HG03039 (cell line): ENCODE measurements around the gene GORASP2.
A peak's percentile ranks its signal among the peaks of the same experiment; 100 is the strongest.

ENCODE experiments used
- ATAC-seq: cut with Tn5 transposase; IDR thresholded peaks from one replicate; pipeline ENCODE4 v1.9.1; 2021; ENCODE audit warnings: mild to moderate bottlenecking, moderate library complexity; ENCODE audit not compliant: unreplicated experiment

The GORASP2 gene

DNA sequence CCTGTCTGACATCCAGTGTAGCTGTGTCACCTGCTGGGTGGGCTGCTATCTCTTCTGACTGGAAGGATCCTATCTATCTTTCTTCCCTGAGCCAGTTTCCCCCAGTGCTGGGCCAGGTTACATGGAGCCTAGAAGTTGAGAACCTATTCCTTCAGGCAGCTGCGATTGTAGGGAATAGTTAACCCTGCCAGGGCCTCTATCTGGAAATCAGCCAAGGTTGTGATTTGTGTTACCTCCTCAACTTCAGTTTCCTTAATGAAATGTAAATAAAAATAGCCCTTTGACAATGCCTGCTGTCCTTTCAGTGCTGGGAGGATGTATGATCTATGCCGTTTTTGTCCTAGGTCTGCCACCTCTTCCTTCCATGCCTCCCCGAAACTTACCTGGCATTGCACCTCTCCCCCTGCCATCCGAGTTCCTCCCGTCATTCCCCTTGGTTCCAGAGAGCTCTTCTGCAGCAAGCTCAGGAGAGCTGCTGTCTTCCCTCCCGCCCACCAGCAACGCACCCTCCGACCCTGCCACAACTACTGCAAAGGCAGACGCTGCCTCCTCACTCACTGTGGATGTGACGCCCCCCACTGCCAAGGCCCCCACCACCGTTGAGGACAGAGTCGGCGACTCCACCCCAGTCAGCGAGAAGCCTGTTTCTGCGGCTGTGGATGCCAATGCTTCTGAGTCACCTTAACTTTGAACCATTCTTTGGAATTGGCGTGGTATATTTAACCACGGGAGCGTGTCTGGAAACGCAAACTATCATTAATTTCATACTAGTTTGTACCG, 36.6 kb downstream of the GORASP2 start:
- no peak for ATAC-seq

GRCh38 chr2:170966648-170967396, 37.8 kb downstream of the GORASP2 start:
- ATAC-seq = no peak

- ATAC-seq = no peak
These were observed 38.5 kb downstream of the GORASP2 start for GRCh38 chr2:170967553-170967952.

DNA sequence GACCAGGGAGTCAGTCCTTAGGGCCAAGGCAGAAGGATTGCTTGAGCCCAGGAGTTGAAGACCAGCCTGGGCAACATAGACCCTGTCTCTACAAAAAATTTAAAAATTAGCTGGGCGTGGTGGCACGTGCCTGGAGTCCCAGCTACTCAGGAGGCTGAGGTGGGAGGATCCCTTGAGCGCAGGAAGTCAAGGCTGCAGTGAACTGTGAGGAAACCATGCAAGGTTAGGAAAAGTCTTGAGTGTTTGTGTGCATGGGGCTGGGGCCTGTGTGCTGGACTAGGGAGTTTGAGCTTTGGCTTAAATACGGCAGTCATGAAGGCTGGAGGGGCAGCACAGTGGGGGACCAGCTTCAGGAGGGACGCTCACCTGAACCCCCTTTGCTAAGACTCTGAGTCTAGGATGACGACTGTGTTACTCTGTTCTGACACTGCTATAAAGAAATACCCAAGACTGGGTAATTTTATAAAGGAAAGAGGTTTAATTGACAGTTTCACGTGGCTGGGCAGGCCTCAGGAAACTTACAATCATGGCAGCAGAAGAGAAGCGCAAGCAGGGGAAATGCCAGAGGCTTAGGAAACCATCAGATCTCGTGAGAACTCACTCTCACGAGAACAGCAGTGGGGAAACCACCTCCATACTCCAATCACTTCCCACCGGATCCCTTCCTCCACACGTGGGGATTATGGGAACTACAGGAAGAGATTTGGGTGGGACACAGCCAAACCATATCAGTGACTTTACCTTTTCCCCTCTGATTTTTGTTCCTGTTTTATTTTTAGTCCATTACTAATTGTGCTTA, 39.4 kb downstream of the GORASP2 start:
- no peak for ATAC-seq

DNA sequence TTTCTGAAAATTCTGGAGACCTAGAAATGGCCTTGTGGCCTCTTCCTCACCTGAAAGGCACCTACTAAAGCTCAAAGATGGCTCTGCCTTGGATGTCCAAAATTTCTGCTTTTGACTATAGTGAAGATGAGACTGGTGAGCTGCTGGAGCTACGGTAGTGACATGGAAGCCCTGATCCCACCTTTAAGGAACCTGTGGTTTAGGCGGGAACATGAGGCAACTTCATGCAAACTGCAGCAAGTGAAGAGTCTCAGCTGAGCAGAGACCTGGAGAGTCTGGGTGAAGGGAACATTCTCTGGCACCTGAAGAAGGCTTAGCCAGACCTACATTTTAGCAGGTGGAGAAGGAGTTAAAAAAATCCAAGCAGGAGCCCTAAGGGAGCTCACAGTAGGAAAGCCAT, 40.0 kb downstream of the GORASP2 start:
- ATAC-seq = no peak

- no peak for ATAC-seq
These were observed 40.9 kb downstream of the GORASP2 start for GRCh38 chr2:170969872-170970496.

GRCh38 chr2:170971071-170971470, 42.0 kb downstream of the GORASP2 start:
- no peak for ATAC-seq

GRCh38 chr2:170972296-170973224, 43.5 kb downstream of the GORASP2 start:
- ATAC-seq = no peak

DNA sequence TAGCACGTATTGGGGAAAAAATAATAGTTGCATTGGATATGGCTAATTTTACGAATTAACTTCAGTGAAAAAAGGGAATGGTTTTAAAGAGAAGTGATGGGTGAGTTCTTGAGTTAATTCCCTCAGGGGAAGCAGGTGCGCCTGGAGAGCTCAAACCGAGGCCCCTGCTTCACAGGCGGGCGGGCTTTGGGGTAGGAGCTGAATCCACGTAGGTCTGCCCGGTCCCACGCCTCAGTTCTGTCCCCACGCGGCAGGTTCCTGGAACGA, 44.1 kb downstream of the GORASP2 start:
- no peak for ATAC-seq

DNA sequence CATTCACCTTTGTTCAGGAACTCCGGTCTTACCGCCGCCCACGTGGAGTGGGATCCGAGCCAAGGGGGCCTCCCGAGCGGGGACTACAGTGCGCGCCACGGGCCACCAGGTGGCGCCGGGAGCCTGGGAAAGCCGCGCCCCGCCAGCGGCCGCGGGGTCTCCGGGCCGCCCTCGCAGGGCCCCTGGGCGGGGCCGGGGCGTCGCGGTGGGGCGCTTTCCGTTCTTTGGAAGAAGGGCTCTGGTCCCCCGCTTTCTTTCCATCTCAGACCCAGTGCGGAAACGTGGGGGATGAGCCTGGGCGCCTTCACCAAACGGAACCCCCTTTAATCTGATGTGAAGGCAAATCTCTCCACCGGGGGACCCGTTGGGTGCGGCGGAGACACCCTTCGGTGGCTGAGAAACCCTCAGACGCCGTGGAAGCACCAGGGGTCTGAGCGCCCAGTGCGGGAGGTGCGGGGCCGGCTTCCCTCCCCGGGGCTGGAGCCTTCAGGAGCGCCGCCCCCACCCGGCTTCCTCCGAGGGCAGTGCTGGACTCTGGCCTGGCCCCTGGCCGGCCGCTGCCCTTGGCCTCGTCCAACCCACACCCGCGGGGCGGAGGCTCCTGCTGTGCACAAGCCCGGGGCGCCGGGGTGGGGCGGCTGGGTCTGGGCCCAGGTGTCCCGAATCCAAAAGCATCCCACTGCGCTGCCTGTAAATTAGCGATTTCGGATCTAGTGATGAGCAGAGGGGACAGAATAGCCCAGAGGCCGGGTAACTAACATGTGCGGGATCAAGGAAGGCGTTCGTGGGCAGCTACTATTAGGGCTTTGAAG, 44.6 kb downstream of the GORASP2 start:
- ATAC-seq = peak; percentile 95

DNA sequence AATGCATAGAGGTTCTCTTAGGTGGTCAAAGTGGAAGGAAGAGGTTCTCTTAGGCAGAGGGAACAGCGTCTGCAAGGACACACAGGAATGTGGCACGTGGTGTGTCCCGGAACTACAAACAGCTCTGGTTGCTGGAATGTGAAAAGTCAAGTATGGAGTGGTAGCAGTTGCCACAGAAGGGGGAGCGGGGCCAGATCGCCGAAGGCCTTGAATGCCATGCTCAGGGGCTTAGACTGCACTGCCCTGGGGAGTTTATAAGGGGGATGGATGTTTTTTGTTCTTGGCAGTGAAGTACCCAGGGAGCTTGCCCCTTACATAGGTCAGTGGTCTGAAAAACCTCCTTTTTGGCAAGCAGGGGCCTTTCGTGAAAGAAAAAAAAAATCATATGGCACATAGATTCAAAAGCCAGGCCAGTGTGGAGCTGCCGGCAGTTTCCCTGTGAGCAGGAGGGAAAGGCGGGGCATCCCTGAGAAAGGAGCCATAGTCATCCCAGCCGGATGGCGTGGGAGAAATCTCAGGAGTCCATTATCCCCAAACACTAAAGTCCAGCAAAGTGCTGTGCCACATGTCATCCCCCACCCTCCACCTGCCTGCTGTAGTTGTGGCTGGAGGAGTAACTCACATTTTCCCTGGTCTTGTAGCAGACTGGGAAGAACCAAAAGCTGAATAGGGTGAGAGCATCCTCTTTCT, 45.4 kb downstream of the GORASP2 start:
- no peak for ATAC-seq

DNA sequence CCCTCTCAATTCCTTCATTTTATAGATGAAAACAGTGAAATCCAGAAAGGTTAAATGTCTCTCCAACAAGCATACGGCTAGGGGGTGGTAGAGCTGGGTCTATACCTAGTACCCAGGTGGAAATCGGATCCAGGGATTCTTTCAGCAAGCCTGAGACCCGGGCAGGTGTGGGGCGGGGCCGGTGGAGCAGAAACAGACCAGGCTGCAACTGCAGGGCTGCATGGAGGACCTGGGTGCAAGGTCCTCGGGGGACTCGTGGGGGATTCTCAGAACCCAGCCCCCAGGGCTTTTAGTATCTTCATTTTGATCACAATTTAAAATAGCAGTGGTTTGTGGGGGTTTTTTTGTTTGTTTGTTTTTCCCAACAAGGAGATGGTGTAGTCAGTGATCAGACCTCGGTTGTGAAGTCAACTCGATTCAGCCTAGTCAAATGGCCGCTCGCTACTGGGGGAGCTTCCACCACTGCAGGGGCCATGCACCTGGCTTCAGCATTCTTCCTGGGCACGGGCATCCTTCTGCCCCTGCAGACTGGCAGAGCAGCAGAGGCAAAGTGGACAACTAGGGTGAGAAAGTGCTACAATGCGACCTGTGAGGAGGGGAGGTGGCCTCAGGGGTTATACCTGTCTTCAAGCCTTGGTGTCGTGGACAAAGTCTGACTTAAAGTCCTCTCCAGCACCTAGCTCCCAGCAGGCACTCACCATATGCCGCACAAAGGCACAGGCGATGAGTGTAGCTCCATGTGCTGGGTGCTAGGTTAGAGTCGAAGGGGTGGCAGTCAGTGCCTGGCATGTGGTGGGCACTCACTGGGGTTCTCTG, 46.3 kb downstream of the GORASP2 start:
- ATAC-seq = no peak

DNA sequence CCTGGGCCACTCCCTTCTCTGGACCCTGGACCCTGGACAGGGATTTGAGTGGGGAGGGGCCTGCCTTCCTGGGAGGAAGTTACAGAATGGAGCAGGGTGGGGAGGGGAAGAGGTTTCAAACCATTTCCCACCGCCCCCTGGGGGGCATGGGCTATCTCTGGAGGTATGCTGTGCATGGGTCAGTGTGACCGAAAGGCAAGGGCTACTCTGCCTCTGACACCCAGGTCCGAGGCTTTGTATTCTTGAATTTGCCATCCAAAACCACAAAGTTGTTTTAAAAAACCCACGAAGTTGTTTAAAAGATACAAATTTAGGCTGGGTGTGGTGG, 46.9 kb downstream of the GORASP2 start:
- ATAC-seq = no peak

DNA sequence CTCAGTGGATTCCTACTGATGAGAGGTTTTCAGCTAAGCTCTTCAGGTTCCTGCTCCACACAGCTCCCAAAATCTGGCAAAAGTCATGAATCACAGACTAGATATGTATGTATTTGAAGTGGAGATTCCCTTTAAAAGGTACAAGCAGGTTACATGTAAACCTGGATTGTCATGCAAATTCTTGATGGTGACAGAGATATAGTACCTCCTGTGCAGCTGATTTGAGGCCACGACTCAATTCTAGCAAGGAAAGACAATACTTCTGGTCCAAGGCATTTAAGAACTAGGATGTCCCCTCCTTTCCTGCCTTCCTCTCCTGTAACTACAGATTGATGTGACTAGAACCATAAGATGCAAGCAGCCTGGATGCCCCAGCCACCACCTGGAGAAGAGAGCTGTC, 55.0 kb downstream of the GORASP2 start:
- no peak for ATAC-seq

DNA sequence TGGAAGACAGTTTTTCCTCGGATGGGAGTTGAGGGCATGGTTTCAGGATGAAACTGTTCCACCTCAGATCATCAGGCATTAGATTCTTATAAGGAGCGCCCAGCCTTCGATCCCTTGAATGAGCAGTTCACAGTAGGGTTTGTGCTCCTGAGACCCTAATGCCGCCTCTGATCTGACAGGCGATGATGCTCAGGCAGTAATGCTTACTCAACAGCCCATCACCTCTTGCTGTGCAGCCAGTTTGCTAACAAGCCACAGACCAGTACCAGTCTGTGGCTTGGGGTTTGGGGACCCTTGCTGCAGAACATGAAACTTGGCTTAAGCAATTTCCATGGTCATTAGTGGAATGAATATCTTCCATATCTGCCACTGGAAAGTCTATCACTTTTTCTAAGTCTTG, 56.4 kb downstream of the GORASP2 start:
- no peak for ATAC-seq

- no peak for ATAC-seq
These were observed 57.7 kb downstream of the GORASP2 start for GRCh38 chr2:170986566-170987258.

DNA sequence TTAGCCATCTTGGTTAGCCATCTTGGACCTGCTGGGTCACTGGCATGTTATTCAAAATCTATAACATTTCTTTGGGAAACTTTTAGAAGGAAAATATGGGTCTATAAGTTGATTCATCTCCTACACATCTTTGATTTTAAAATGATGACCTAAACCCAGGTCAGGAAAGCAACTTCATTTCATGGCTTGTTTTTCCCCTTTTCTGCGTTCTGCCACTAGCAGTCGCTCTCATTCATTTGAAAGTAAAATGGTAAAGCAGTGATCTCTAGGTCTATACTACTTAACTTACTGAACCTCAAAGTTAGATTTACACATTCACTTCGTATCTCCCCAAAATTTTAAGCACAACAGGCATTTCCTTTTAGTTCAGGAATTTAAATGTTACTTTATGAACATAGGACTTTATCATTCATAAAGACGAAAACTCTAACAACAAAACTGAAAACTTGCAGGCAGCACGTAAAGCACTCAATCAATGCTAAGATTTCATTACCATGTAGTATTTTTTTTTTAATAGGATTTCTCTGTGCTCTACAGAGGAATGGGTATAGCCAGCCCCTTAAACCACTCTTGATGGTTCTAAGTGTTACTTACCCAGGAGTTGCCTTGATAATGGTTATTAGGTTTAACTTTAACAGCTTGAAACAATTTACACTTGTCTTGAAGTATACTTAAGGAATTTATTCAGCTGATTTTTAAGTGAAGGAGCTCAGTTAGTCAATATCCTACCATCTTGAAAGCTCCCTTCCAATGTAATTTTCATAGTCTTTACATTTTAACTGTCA, 62.5 kb downstream of the GORASP2 start:
- ATAC-seq = no peak
